Stimulated activated CD4-positive, alpha-beta T cell treated with anti-CD3 and anti-CD28 coated beads, Interleukin-15, amount 100 ng/mL, for 48 hours (primary cell): ENCODE data around the gene SLC13A4.
"Not testable (repeated sequence)": the region's sequence is repeated elsewhere in the genome, so short reads cannot be mapped to it uniquely, and the experiment has no call there.

ENCODE experiments used
- DNase-seq, 2 donors: peaks; one replicate each; pipeline ENCODE4 v3.0.0-alpha.2; 2020; ENCODE audit warnings: low read depth in 2 of 2

The SLC13A4 gene

GRCh38 chr7:135697276-135698049 lies 30.5 kb downstream of the SLC13A4 start:
- DNase-seq = no peak

- DNase-seq = no peak
Measured at GRCh38 chr7:135693558-135693957, 34.4 kb downstream of the SLC13A4 start.

GRCh38 chr7:135692606-135693005 lies 35.4 kb downstream of the SLC13A4 start:
- not testable (repeated sequence) for DNase-seq

- no peak for DNase-seq
Measured at GRCh38 chr7:135692055-135692454, 35.9 kb downstream of the SLC13A4 start.

GRCh38 chr7:135690566-135690965 lies 37.4 kb downstream of the SLC13A4 start:
- DNase-seq = no peak

- no peak for DNase-seq
Measured at GRCh38 chr7:135687466-135687865, 40.5 kb downstream of the SLC13A4 start.

GRCh38 chr7:135685306-135686084 lies 42.5 kb downstream of the SLC13A4 start:
- DNase-seq = no peak

GRCh38 chr7:135684699-135685098 lies 43.3 kb downstream of the SLC13A4 start:
- no peak for DNase-seq

- DNase-seq = no peak
Measured at GRCh38 chr7:135684136-135684535, 43.9 kb downstream of the SLC13A4 start.

GRCh38 chr7:135683609-135684008 lies 44.4 kb downstream of the SLC13A4 start:
- no peak for DNase-seq

- no peak for DNase-seq
Measured at GRCh38 chr7:135682191-135682590, 45.8 kb downstream of the SLC13A4 start.

GRCh38 chr7:135681762-135682161 lies 46.2 kb downstream of the SLC13A4 start:
- DNase-seq = no peak

- DNase-seq = no peak
Measured at GRCh38 chr7:135678612-135679575, 49.1 kb downstream of the SLC13A4 start.

- DNase-seq = no peak
Measured at GRCh38 chr7:135673360-135673706, 54.7 kb downstream of the SLC13A4 start.

- DNase-seq = no peak
Measured at GRCh38 chr7:135672560-135673359, 55.2 kb downstream of the SLC13A4 start.

GRCh38 chr7:135670179-135670578 lies 57.8 kb downstream of the SLC13A4 start:
- DNase-seq = no peak

GRCh38 chr7:135669774-135670173 lies 58.2 kb downstream of the SLC13A4 start:
- no peak for DNase-seq

GRCh38 chr7:135668852-135669395 lies 59.1 kb downstream of the SLC13A4 start:
- DNase-seq = not testable (repeated sequence)

- not testable (repeated sequence) for DNase-seq
Measured at GRCh38 chr7:135667626-135668025, 60.4 kb downstream of the SLC13A4 start.

- no peak for DNase-seq
Measured at GRCh38 chr7:135666846-135667245, 61.1 kb downstream of the SLC13A4 start.

GRCh38 chr7:135666156-135666555 lies 61.8 kb downstream of the SLC13A4 start:
- no peak for DNase-seq
